Right lobe of liver (tissue), 6 donors: Measurements from ENCODE around the gene LHFPL6. TPM values are rescaled to one million over a fixed set of nuclear protein-coding genes. Genes with fewer than 3 reads are reported as not detected.

Experiments
- ATAC-seq, 4 donors: fragments of 200-7000 bp; cut with Tn5 transposase; one replicate each; pipeline ENCODE4 v1.9.1; 2020; ENCODE audit warnings: mild to moderate bottlenecking in 4 of 4, moderate library complexity in 4 of 4
- DNase-seq, 3 donors: peaks; one replicate each; pipeline ENCODE4 v3.0.0-alpha.2; 2020
- H3K27ac ChIP-seq, 3 donors: fragments of 200-600 bp; one replicate each; pipeline ENCODE4 v1.8.0; 2022
- H3K27me3 ChIP-seq, 2 donors: fragments of 200-600 bp; one replicate each; pipeline ENCODE4 v1.8.0; 2022
- H3K36me3 ChIP-seq, 4 donors: fragments of 200-600 bp; sonication (generic) in 1 of 4; one replicate each; pipeline versions ENCODE4 v1.5.1 to v1.8.0; 2017 to 2022; ENCODE audit warnings: control low read depth in 1 of 4
- H3K4me1 ChIP-seq, 4 donors: fragments of 200-600 bp; sonication (generic) in 1 of 4; one replicate each; pipeline versions ENCODE4 v1.5.1 to v1.8.0; 2017 to 2022; ENCODE audit warnings: control low read depth in 1 of 4
- H3K4me3 ChIP-seq, 3 donors: fragments of 200-600 bp; one replicate each; pipeline ENCODE4 v1.8.0; 2022
- H3K9me3 ChIP-seq, 4 donors: fragments of 200-600 bp; sonication (generic) in 1 of 4; one replicate each; pipeline versions ENCODE4 v1.5.1 to v1.8.0; 2017 to 2022; ENCODE audit warnings: control low read depth in 1 of 4
- CTCF ChIP-seq, 4 donors: fragments of 200-600 bp in 3 of 4; fragments of 450-650 bp in 1 of 4; IDR thresholded peaks; one replicate each; pipeline versions ENCODE4 v1.5.1 to v1.8.0; 2016 to 2022; ENCODE audit warnings: antibody characterized with exemption in 4 of 4, mild to moderate bottlenecking in 2 of 4
- POLR2A ChIP-seq: fragments of 450-650 bp; IDR thresholded peaks from one replicate; pipeline ENCODE4 v1.6.1; 2017; ENCODE audit warnings: antibody characterized with exemption, mild to moderate bottlenecking
- WGBS: methylation state at CpG from one replicate; pipeline ENCODE4 v1.1.6; 2018; ENCODE audit warnings: low coverage, low lambda C conversion rate; ENCODE audit not compliant: insufficient coverage; ENCODE audit errors: missing lambda C conversion rate; 5-methylcytosine and 5-hydroxymethylcytosine counted together
- intact Hi-C, 2 donors: fragments of 100-400 bp; cut with DNase I; formaldehyde crosslinking; loops; one replicate each; pipeline versions ENCODE4 v1.11.2 to v1.14.1; 2022
- total RNA-seq, 6 experiments: library from RNA; depleted of rRNA in 2 of 6; stranded (reverse); fragments of >200 nt in 2 of 6; fragmentation: NEBNext Ultra II Directional in 3 of 6; extraction: Animal tissue kit (Norgen Biotek cat#: 25700) in 3 of 6; gene quantifications; one replicate each; pipeline versions ENCODE4 v1.1.0 to v1.2.4, GENCODE V29; 2016 to 2023
- donor health status: DM: no; HTN: yes; CAD: no.
- donor health status: DM: no; HTN: no; CAD: no.
- donor health status: DM: no; HTN: no; CAD: no.
- donor health status: DM: no; HTN: yes; CAD: no.
- donor health status: DM: no; HTN: yes; CAD: no.

The LHFPL6 gene
- total RNA-seq, 6 experiments from 2014 or later = 3.0 to 8.4 (median 4.6) TPM

GRCh38 chr13:39446865-39447264 lies 156.1 kb downstream of the LHFPL6 start:
- TF ChIP-seq POLR2A (no peak), CTCF (IDR thresholded peaks at IDR 0.05) (no peak)
- WGBS = 42% methylated on average over 3 of the region's 4 CpGs

GRCh38 chr13:39444866-39445265 lies 158.1 kb downstream of the LHFPL6 start:
- Histone ChIP-seq H3K27ac (no peak overlapping the region), H3K36me3 (no peaks in the 10 kb centered on the region), H3K4me1 (no peaks in the 10 kb centered on the region), H3K4me3 (no peak overlapping the region), H3K9me3 (no peaks in the 10 kb centered on the region), H3K27me3 (no peaks in the 10 kb centered on the region)
- intact Hi-C loops = no loop called here
- WGBS = 85% methylated on average over 2 of the region's 2 CpGs
- ATAC-seq (no peak), DNase-seq (no peak)
- TF ChIP-seq POLR2A (no peak), CTCF (IDR thresholded peaks at IDR 0.05) (no peak)

More at GRCh38 chr13:39446865-39447264, 156.1 kb downstream of the LHFPL6 start:
- DNase-seq (no peak), ATAC-seq (no peak)
- intact Hi-C loops = no loop called here
- Histone ChIP-seq H3K36me3 (no peaks in the 10 kb centered on the region), H3K27me3 (no peaks in the 10 kb centered on the region), H3K27ac (no peak overlapping the region), H3K9me3 (no peaks in the 10 kb centered on the region), H3K4me1 (peaks cover 0 to 8% (median 0%) of the 10 kb centered on the region in 4 donors), H3K4me3 (no peak overlapping the region)

- no peak for DNase-seq
- WGBS = 27% methylated on average over 1 of the region's 1 CpG
- no peak for ATAC-seq
- no peaks in the 10 kb centered on the region for H3K36me3 ChIP-seq
- TF ChIP-seq POLR2A = no peak
- TF ChIP-seq CTCF (IDR thresholded peaks at IDR 0.05) = no peak
- no peaks in the 10 kb centered on the region for H3K4me1 ChIP-seq
- intact Hi-C loops = no loop called here
- H3K9me3 ChIP-seq = no peaks in the 10 kb centered on the region
- no peaks in the 10 kb centered on the region for H3K27me3 ChIP-seq
- no peak overlapping the region for H3K4me3 ChIP-seq
- no peak overlapping the region for H3K27ac ChIP-seq
Observed at GRCh38 chr13:39433651-39434050, 169.3 kb downstream of the LHFPL6 start.

DNA sequence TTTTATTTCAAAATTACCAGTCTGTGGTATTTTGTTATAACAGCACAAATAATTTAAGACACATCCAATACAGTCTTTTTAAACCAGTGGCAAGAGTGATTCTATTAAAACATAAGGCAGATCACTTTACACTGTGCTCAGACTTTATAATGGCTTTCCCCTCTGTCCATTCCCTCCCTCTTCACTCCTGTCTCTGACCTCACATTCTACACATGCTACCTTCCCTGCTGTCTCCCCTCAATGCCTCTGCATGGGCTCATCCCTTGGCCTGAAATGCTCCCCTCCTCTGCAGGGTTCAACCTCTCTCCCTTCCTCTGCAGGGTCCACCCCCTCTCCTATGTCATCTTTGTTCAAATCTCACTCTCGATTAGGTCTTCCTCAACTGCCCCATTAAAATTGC lies 170.8 kb downstream of the LHFPL6 start:
- TF ChIP-seq POLR2A (no peak), CTCF (IDR thresholded peaks at IDR 0.05) (no peak)
- Histone ChIP-seq H3K36me3 (no peaks in the 10 kb centered on the region), H3K27me3 (no peaks in the 10 kb centered on the region), H3K27ac (no peak overlapping the region), H3K4me3 (no peak overlapping the region), H3K4me1 (no peaks in the 10 kb centered on the region), H3K9me3 (no peaks in the 10 kb centered on the region)
- intact Hi-C loops = no loop called here
- WGBS = 30% methylated on average over 1 of the region's 1 CpG
- ATAC-seq = no peak
- no peak for DNase-seq
